Measurements from ENCODE around the gene HOXD10. TPM values are rescaled to one million over a fixed set of nuclear protein-coding genes. Genes with fewer than 3 reads are reported as not detected.

HOXD10 gene
- total RNA-seq, 1 donor from 2014 or later, result not detected

- ATAC-seq (ENCODE audit: low read depth) (no peak), DNase-seq (no peak)
- no peak for TF ChIP-seq CTCF (IDR thresholded peaks at IDR 0.05)
- Mint-ChIP-seq H3K4me1 (peaks cover 3% of the 10 kb centered on the region), H3K27ac (peak overlapping the region; percentile 3), H3K9me3 (peaks cover 5% of the 10 kb centered on the region), H3K36me3 (ENCODE audit: low read depth) (no peaks in the 10 kb centered on the region), H3K27me3 (peaks cover 64% of the 10 kb centered on the region), H3K4me3 (no peak overlapping the region)
- POLR2A ChIA-PET, result no interaction called here
- CTCF ChIA-PET, result interaction anchor here (1.0 kb wide), 1 partner anchor 12 kb away, joined by 3 read pairs; no protein-coding TSS in a partner anchor
- intact Hi-C loops (cut with micrococcal nuclease), result loop anchor here (10.0 kb wide), 1 partner anchor 1826 kb away; the partner anchor contains the start of gene SP9
Observed at GRCh38 chr2:176160986-176161824, 44.6 kb downstream of the HOXD10 start.

DNA sequence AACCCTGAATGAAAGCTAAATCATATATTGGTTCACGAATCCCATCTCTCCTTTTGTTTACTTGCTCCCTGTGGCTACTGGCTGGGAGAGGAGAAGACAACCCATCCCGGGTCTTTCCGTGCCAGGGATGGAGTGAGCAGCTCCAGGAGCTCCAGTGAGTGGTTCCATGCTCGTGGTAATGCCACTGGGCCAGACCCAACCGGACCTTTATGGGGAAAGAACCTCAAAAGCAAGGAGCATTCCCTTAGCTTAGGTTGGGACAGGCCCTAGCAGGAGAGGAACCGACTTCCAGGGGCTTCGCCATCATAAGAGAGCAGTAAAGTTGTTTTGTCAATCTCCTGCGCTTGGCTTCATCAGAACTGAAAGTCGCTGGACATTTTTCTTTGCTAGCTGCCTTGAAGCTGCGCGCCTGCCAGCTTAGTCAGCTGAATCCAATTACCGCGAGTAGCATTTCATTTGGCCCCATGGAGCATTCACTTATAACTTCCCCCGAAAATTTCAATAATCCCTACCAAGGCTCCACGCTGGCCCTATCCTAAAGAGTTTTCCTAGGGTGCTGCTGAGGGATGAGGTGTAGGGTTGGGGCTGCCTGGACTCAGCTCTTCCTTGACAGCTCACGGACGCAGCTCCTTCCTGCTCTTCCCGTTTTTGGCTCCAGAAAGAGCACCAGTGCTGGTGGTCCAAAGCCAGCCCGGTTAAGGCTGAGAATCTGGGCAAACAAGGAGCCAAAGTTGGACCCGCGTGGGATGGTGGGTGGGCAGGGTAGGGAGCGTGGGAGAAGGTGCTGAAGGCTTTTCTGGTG lies 45.4 kb downstream of the HOXD10 start:
- no peak overlapping the region for H3K27ac Mint-ChIP-seq
- POLR2A ChIA-PET, result no interaction called here
- no peak for DNase-seq
- peaks cover 64% of the 10 kb centered on the region for H3K27me3 Mint-ChIP-seq
- TF ChIP-seq CTCF (IDR thresholded peaks at IDR 0.05), result no peak
- peaks cover 5% of the 10 kb centered on the region for H3K9me3 Mint-ChIP-seq
- no peak overlapping the region for H3K4me3 Mint-ChIP-seq
- no peak for ATAC-seq (ENCODE audit: low read depth)
- H3K4me1 Mint-ChIP-seq, result peaks cover 3% of the 10 kb centered on the region
- CTCF ChIA-PET, result interaction anchor here (1.0 kb wide), 1 partner anchor 11 kb away, joined by 3 read pairs; no protein-coding TSS in a partner anchor
- H3K36me3 Mint-ChIP-seq (ENCODE audit: low read depth), result no peaks in the 10 kb centered on the region
- intact Hi-C loops (cut with micrococcal nuclease), result loop anchor here (2.0 to 10.0 kb wide), 2 partner anchors 35 to 1827 kb away; partner anchors contain the start of gene SP9

DNA sequence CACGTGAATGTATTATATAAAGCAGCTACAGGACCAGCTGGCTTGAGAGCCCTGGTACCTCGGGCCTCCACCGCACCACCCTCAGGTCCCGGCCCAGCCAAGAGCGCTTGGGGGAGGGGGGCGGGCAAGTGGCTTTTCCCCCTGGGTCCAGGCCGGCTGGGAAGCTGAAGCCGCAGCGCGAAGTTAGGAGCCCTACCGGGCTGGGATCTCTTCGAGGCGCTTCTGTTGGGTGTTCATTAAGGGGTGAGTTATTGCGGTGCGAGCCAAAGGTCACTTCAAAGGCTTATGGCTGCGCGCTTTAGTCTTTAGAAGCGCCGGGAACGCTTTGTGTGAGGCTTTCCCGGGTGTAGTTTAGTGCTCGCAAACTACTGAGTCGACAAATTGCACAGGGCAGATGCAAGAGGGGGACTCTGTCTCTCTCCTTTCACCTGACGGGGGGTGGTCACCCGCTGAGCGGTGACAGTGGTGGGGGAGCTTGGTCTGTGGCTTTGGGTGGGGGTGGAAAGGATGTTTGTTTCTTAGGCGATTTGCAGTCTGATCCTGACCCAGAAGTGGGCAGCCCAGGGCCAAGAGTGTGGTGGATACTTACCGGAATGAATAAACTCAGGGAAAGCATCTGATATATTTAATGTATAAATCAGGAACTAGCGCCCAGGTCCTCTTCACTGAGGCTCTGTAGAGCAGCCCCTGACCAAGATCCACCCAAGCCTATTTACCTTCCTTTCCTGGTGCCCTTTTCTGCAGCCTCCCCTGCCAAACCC lies 46.5 kb downstream of the HOXD10 start:
- CTCF ChIA-PET, result no interaction called here
- no peak for DNase-seq

GRCh38 chr2:176163672-176164056 lies 47.1 kb downstream of the HOXD10 start:
- Mint-ChIP-seq H3K27ac (no peak overlapping the region), H3K27me3 (peaks cover 63% of the 10 kb centered on the region), H3K9me3 (peaks cover 5% of the 10 kb centered on the region), H3K36me3 (ENCODE audit: low read depth) (no peaks in the 10 kb centered on the region), H3K4me3 (no peak overlapping the region), H3K4me1 (no peaks in the 10 kb centered on the region)
- ATAC-seq (ENCODE audit: low read depth), result no peak
- no peak for TF ChIP-seq CTCF (IDR thresholded peaks at IDR 0.05)
- DNase-seq, result no peak
- POLR2A ChIA-PET, result no interaction called here
- intact Hi-C loops (cut with micrococcal nuclease), result loop anchor here (2.0 to 10.0 kb wide), 2 partner anchors 37 to 1829 kb away; partner anchors contain the start of gene SP9
- CTCF ChIA-PET, result no interaction called here

More for the DNA sequence above, 46.5 kb downstream of the HOXD10 start:
- Mint-ChIP-seq H3K4me1 (no peaks in the 10 kb centered on the region), H3K27ac (no peak overlapping the region), H3K27me3 (peaks cover 67% of the 10 kb centered on the region), H3K36me3 (ENCODE audit: low read depth) (no peaks in the 10 kb centered on the region), H3K4me3 (no peak overlapping the region), H3K9me3 (peaks cover 5% of the 10 kb centered on the region)
- intact Hi-C loops (cut with micrococcal nuclease), result loop anchor here (2.0 to 10.0 kb wide), 2 partner anchors 36 to 1828 kb away; partner anchors contain the start of gene SP9
- POLR2A ChIA-PET, result no interaction called here
- no peak for ATAC-seq (ENCODE audit: low read depth)
- TF ChIP-seq CTCF (IDR thresholded peaks at IDR 0.05), result no peak
